Nephron progenitor cell (in vitro differentiated cells): ENCODE data around the gene CD36.
A peak's percentile ranks its signal among the peaks of the same experiment; 100 is the strongest.

ENCODE experiments used
- DNase-seq: peaks from one replicate; pipeline ENCODE4 v3.0.0; 2021
- H3K27ac Mint-ChIP-seq: 2 replicates; pipeline ENCODE4 v1.8.0; 2021; ENCODE audit warnings: mild to moderate bottlenecking, moderate library complexity, mixed read lengths
- H3K27me3 Mint-ChIP-seq: 2 replicates; pipeline ENCODE4 v1.8.0; 2021; ENCODE audit warnings: mild to moderate bottlenecking, low read depth, mixed read lengths; ENCODE audit not compliant: poor library complexity
- H3K36me3 Mint-ChIP-seq: 2 replicates; pipeline ENCODE4 v1.8.0; 2021; ENCODE audit warnings: low read depth, mixed read lengths
- H3K4me1 Mint-ChIP-seq: 2 replicates; pipeline ENCODE4 v1.8.0; 2021; ENCODE audit warnings: mixed read lengths
- H3K4me3 Mint-ChIP-seq: 2 replicates; pipeline ENCODE4 v1.8.0; 2021; ENCODE audit warnings: mild to moderate bottlenecking, moderate library complexity, mixed read lengths
- H3K9me3 Mint-ChIP-seq: 2 replicates; pipeline ENCODE4 v1.8.0; 2021; ENCODE audit warnings: mild to moderate bottlenecking, moderate library complexity, mixed read lengths
- TF ChIP-seq, protein P1 (sequence below): fragments of 200-600 bp; sonication (generic); IDR thresholded peaks from 2 replicates; pipeline ENCODE4 v1.5.0; 2021; ENCODE audit warnings: antibody characterized with exemption

The CD36 gene

GRCh38 chr7:80711531-80711930, 73.1 kb downstream of the CD36 start:
- Mint-ChIP-seq H3K36me3 (peaks cover 5% of the 10 kb centered on the region), H3K4me1 (peaks cover 19% of the 10 kb centered on the region), H3K27ac (no peak overlapping the region), H3K4me3 (no peak overlapping the region), H3K9me3 (peaks cover 13% of the 10 kb centered on the region), H3K27me3 (peaks cover 6% of the 10 kb centered on the region)
- DNase-seq = no peak
- TF ChIP-seq, protein P1, sequence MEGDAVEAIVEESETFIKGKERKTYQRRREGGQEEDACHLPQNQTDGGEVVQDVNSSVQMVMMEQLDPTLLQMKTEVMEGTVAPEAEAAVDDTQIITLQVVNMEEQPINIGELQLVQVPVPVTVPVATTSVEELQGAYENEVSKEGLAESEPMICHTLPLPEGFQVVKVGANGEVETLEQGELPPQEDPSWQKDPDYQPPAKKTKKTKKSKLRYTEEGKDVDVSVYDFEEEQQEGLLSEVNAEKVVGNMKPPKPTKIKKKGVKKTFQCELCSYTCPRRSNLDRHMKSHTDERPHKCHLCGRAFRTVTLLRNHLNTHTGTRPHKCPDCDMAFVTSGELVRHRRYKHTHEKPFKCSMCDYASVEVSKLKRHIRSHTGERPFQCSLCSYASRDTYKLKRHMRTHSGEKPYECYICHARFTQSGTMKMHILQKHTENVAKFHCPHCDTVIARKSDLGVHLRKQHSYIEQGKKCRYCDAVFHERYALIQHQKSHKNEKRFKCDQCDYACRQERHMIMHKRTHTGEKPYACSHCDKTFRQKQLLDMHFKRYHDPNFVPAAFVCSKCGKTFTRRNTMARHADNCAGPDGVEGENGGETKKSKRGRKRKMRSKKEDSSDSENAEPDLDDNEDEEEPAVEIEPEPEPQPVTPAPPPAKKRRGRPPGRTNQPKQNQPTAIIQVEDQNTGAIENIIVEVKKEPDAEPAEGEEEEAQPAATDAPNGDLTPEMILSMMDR = no peak

DNA sequence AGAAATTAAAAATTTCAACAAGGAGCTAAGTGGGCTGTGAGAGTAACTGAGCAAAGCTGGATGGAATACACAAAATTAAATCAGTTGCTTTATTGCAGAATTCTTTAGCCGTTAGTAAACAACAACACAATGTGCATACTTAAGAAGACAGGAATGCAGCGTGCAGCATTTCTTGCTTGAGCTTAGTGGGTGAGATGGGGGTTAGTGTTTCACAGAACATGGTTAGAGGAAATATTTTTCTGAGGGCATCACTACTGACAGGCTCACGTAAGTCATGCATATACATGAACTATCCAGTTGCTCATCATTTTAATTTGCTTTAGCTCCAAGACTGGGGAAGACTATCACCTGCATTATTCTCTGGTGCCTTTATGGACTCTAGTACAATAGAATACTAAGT, 80.8 kb downstream of the CD36 start:
- TF ChIP-seq, protein P1 = no peak
- Mint-ChIP-seq H3K27me3 (no peaks in the 10 kb centered on the region), H3K4me3 (no peak overlapping the region), H3K9me3 (peaks cover 3% of the 10 kb centered on the region), H3K27ac (no peak overlapping the region), H3K4me1 (peaks cover 33% of the 10 kb centered on the region), H3K36me3 (no peaks in the 10 kb centered on the region)
- no peak for DNase-seq

GRCh38 chr7:80720146-80720545, 81.7 kb downstream of the CD36 start:
- DNase-seq = no peak
- TF ChIP-seq, protein P1 = no peak
- peaks cover 42% of the 10 kb centered on the region for H3K4me1 Mint-ChIP-seq
- H3K9me3 Mint-ChIP-seq = peaks cover 3% of the 10 kb centered on the region
- H3K36me3 Mint-ChIP-seq = no peaks in the 10 kb centered on the region
- H3K27ac Mint-ChIP-seq = no peak overlapping the region
- H3K4me3 Mint-ChIP-seq = no peak overlapping the region
- H3K27me3 Mint-ChIP-seq = no peaks in the 10 kb centered on the region

DNA sequence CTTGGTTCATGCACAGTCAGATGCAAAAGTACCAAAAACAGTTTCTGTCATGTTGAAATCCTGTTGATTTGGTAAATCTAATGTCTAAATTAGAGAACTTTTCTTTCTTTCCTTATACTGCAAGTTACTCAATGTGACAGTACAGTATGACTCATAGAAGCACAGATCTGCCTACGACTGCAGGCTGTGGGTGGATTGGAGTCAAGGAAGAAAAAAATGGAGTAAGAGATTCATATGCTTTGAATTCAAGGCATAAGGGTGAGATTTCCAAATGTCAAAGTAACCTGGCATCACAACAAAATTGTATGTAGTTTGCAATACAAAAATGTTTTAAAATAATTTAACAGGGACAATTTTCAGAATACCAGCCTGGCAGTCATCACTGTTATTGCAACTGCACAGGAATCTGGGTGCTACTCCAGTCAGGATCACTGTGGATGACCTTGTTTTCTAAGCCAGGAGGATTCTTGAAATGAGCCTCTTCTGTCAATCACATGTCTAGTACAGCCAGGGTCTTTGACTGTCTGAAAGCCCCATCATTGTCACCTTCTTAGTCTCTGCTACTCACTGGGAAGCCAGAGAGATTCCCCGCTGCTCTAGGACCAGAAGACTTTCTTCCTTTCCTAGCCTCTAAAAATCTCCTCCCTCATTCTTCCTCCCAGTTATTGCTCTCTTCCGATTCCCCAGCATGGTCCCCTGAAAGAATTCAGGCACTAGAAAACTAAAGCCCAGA, 83.6 kb downstream of the CD36 start:
- TF ChIP-seq, protein P1 = no peak
- H3K4me3 Mint-ChIP-seq = no peak overlapping the region

GRCh38 chr7:80722616-80723195, 84.3 kb downstream of the CD36 start:
- H3K27ac Mint-ChIP-seq = peak overlapping the region; percentile 15
- TF ChIP-seq, protein P1 = no peak
- DNase-seq = no peak
- no peaks in the 10 kb centered on the region for H3K9me3 Mint-ChIP-seq
- no peak overlapping the region for H3K4me3 Mint-ChIP-seq
- no peaks in the 10 kb centered on the region for H3K27me3 Mint-ChIP-seq
- peaks cover 67% of the 10 kb centered on the region for H3K4me1 Mint-ChIP-seq
- H3K36me3 Mint-ChIP-seq = no peaks in the 10 kb centered on the region

More for the DNA sequence above, 83.6 kb downstream of the CD36 start:
- DNase-seq = no peak
- Mint-ChIP-seq H3K27me3 (no peaks in the 10 kb centered on the region), H3K36me3 (no peaks in the 10 kb centered on the region), H3K4me1 (peaks cover 60% of the 10 kb centered on the region), H3K9me3 (peaks cover under 1% of the 10 kb centered on the region), H3K27ac (peak overlapping the region; percentile 15)
